Ishikawa (cell line): ENCODE results near the gene HSH2D.

Source experiments
- CEBPB ChIP-seq: IDR thresholded peaks from 2 replicates; pipeline ENCODE4 v1.6.1; 2012
- CREB1 ChIP-seq: IDR thresholded peaks from 2 replicates; pipeline ENCODE4 v1.6.1; 2012; ENCODE audit warnings: low read depth
- EGR1 ChIP-seq: IDR thresholded peaks from 2 replicates; pipeline ENCODE4 v1.6.1; 2012
- EP300 ChIP-seq: IDR thresholded peaks from 2 replicates; pipeline ENCODE4 v1.6.1; 2012; ENCODE audit warnings: borderline replicate concordance
- FOXM1 ChIP-seq: IDR thresholded peaks from 2 replicates; pipeline ENCODE4 v1.6.1; 2012; ENCODE audit warnings: low read depth, borderline replicate concordance
- NFIC ChIP-seq: IDR thresholded peaks from 2 replicates; pipeline ENCODE4 v1.6.1; 2012
- RAD21 ChIP-seq: IDR thresholded peaks from 2 replicates; pipeline ENCODE4 v1.6.1; 2012; ENCODE audit warnings: low read depth
- TAF1 ChIP-seq: IDR thresholded peaks from 2 replicates; pipeline ENCODE4 v1.6.1; 2012; ENCODE audit warnings: low read depth, mild to moderate bottlenecking
- TCF12 ChIP-seq: IDR thresholded peaks from 2 replicates; pipeline ENCODE4 v1.6.1; 2012; ENCODE audit warnings: low read depth
- TEAD4 ChIP-seq: IDR thresholded peaks from 2 replicates; pipeline ENCODE4 v1.6.1; 2012
- YY1 ChIP-seq: IDR thresholded peaks from 2 replicates; pipeline ENCODE4 v1.6.1; 2012; ENCODE audit warnings: low read depth
- ZBTB7A ChIP-seq: IDR thresholded peaks from 2 replicates; pipeline ENCODE4 v1.6.1; 2012; ENCODE audit warnings: low read depth
- TF ChIP-seq, protein P1 (sequence below): IDR thresholded peaks from 2 replicates; pipeline ENCODE4 v1.6.1; 2012; ENCODE audit warnings: low read depth, mild to moderate bottlenecking
- TF ChIP-seq, protein P2 (sequence below): IDR thresholded peaks from 2 replicates; pipeline ENCODE4 v1.6.1; 2012
- TF ChIP-seq, protein P3 (sequence below): IDR thresholded peaks from 2 replicates; pipeline ENCODE4 v1.6.1; 2012

The HSH2D gene

DNA sequence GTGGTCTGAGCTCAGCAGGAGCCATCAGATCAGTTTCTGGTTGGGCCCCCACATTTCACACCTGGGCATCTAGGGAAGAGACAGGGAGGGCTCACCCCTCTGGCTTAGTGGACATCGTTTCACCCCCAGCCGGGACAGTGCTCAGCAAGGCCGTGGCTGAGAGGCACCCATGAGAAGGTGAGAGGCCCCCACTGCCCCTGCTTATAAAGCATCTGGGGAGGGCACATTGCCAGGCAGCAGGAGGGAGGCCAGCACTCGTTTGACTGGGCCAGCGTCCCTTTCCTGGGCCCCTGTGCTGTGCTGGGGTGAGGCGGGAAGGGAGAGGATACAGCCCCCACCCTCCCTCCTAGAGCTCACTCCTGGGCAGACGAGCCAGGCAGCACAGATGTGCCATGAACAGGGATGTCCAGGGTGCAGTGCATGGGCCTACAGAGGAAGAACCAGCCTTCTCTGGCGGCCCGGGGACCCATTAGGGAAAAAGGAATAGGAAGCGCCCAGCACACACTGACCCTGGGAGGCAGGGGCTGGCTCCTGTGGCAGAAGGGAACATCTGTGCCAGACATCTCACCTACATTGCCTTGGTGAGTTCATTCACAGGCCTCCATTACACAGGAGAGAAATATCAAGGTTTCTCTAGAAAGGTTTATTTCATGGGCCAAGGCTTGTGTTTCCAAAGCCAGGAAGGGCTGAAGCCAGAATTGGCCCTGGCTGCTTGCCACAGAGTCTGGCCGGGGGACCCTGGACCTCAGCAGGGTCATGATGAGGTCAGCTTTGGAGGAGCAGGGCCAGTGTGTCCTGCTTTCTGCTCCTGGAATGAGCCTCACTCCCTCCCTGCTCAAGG is 61.9 kb downstream of the HSH2D start:
- no peak for TF ChIP-seq TCF12
- TF ChIP-seq CEBPB = no peak
- no peak for TF ChIP-seq RAD21
- TF ChIP-seq FOXM1 = no peak
- no peak for TF ChIP-seq EP300
- no peak for TF ChIP-seq TEAD4
- TF ChIP-seq CREB1 = no peak
- TF ChIP-seq YY1 = no peak
- no peak for TF ChIP-seq ZBTB7A
- TF ChIP-seq, protein P1, sequence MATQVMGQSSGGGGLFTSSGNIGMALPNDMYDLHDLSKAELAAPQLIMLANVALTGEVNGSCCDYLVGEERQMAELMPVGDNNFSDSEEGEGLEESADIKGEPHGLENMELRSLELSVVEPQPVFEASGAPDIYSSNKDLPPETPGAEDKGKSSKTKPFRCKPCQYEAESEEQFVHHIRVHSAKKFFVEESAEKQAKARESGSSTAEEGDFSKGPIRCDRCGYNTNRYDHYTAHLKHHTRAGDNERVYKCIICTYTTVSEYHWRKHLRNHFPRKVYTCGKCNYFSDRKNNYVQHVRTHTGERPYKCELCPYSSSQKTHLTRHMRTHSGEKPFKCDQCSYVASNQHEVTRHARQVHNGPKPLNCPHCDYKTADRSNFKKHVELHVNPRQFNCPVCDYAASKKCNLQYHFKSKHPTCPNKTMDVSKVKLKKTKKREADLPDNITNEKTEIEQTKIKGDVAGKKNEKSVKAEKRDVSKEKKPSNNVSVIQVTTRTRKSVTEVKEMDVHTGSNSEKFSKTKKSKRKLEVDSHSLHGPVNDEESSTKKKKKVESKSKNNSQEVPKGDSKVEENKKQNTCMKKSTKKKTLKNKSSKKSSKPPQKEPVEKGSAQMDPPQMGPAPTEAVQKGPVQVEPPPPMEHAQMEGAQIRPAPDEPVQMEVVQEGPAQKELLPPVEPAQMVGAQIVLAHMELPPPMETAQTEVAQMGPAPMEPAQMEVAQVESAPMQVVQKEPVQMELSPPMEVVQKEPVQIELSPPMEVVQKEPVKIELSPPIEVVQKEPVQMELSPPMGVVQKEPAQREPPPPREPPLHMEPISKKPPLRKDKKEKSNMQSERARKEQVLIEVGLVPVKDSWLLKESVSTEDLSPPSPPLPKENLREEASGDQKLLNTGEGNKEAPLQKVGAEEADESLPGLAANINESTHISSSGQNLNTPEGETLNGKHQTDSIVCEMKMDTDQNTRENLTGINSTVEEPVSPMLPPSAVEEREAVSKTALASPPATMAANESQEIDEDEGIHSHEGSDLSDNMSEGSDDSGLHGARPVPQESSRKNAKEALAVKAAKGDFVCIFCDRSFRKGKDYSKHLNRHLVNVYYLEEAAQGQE = no peak
- no peak for TF ChIP-seq TAF1
- TF ChIP-seq, protein P2, sequence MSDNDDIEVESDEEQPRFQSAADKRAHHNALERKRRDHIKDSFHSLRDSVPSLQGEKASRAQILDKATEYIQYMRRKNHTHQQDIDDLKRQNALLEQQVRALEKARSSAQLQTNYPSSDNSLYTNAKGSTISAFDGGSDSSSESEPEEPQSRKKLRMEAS = no peak

DNA sequence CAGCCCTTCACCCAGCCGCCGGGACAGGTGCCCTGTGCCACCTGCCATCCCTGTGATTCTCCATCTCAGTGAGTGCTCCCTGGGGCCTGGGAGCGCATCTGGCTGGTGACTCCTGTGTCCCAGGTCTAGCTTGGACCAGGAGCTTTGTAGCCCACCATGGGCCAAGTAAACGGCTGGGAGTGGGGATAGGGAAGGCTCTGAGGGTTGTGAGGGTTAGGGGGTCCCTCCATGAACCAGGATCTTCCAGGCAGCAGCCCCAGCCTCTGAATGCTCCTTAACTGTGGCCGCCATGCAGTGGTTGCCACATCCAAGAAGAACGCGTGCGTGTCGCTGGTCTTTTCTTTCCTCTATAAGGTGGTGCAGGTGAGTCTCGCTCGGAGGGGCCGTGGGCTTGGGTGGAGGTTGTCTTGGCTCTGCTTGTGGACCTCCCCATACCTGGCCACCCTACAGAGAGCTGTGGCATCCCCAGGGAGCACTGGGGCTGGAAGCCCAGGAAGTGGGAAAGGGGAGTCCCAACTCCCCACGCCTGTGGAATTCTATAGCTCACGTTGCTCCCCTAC is 62.6 kb downstream of the HSH2D start:
- TF ChIP-seq TEAD4 (no peak), EP300 (no peak), CEBPB (no peak), TAF1 (no peak), NFIC (no peak), CREB1 (no peak), TCF12 (no peak), EGR1 (no peak), FOXM1 (no peak), ZBTB7A (no peak)
- TF ChIP-seq, protein P2 = no peak
- TF ChIP-seq, protein P3, sequence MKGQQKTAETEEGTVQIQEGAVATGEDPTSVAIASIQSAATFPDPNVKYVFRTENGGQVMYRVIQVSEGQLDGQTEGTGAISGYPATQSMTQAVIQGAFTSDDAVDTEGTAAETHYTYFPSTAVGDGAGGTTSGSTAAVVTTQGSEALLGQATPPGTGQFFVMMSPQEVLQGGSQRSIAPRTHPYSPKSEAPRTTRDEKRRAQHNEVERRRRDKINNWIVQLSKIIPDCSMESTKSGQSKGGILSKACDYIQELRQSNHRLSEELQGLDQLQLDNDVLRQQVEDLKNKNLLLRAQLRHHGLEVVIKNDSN = no peak
- TF ChIP-seq, protein P1 = no peak

DNA sequence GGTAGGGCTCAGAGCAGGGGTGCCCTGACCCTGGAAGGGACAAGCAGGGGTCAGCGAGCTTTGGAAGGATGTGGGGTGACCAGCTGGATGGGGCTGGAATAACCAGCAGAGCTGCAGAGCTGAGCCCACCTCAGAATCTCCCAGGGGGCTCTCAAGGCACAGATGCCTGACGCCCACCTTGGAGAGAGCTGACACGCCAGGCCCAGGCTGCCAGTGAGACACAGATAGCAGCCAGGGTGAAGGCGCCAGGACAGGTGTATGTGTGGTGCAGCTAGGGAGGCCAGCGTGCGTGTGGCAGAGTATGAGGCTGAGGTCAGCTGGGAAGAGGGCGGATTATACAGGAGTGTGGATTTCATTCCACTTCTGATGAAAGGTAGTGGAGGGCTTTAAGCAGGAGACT is 63.2 kb downstream of the HSH2D start:
- TF ChIP-seq CREB1 (no peak), YY1 (no peak), TEAD4 (no peak), EGR1 (no peak), TAF1 (no peak)
- TF ChIP-seq, protein P3 = no peak

DNA sequence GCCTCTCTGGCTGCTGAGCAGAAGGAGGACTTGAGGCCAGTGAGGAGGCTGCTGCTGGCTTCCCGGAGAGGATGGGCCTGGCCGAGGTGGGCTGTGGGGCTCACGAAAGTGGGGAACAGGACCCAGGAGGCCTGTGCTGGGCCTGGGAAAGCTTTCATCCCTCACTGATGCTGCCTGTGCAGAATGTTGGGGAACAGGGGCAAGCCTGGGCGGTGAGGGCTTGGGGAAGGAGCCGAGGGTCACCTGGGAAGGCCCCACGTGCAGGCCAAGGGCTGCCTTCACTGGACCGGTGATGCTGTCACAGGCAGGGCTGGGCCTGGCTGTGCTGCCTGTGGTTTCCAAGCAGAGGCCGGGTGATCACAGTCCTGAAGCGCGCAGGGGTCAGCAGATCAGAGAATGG is 63.6 kb downstream of the HSH2D start:
- TF ChIP-seq FOXM1 = no peak
- no peak for TF ChIP-seq RAD21
- TF ChIP-seq ZBTB7A = no peak
- no peak for TF ChIP-seq TEAD4
- TF ChIP-seq EP300 = no peak
- TF ChIP-seq CEBPB = no peak
- TF ChIP-seq, protein P2 = no peak
- no peak for TF ChIP-seq YY1
- TF ChIP-seq, protein P1 = no peak
- TF ChIP-seq NFIC = no peak
- TF ChIP-seq EGR1 = no peak
